Activated T-cell treated with anti-CD3 and anti-CD28 coated beads, Interleukin-2, amount 50 U/mL, for 72 hours (primary cell): ENCODE measurements around the gene NUMBL. TPM values are rescaled to one million over a fixed set of nuclear protein-coding genes. Genes with fewer than 3 reads are reported as not detected.
"Not testable (repeated sequence)": the region's sequence is repeated elsewhere in the genome, so short reads cannot be mapped to it uniquely, and the experiment has no call there.

ENCODE experiments used
- ATAC-seq, 2 donors: fragments of 150-1000 bp; cut with Tn5 transposase; replicated peaks in 1 of 2; 2 replicates each; pipeline ENCODE4 v1.10.0; 2021; ENCODE audit warnings: moderate library complexity in 2 of 2, mild to moderate bottlenecking in 1 of 2
- DNase-seq, 2 donors: peaks; one replicate each; pipeline ENCODE4 v3.0.0; 2021 to 2022; ENCODE audit warnings: mixed read lengths in 1 of 2
- H3K27ac Mint-ChIP-seq: one replicate; pipeline ENCODE4 v1.8.0; 2022; ENCODE audit warnings: mild to moderate bottlenecking, moderate library complexity, mixed read lengths
- H3K27me3 Mint-ChIP-seq: one replicate; pipeline ENCODE4 v1.8.0; 2022; ENCODE audit warnings: low read depth, mixed read lengths
- H3K36me3 Mint-ChIP-seq, 2 donors: one replicate each; pipeline ENCODE4 v1.8.0; 2022; ENCODE audit warnings: mixed read lengths in 2 of 2, mild to moderate bottlenecking in 1 of 2; ENCODE audit not compliant: insufficient read depth in 2 of 2
- H3K4me1 Mint-ChIP-seq: one replicate; pipeline ENCODE4 v1.8.0; 2022; ENCODE audit warnings: low read depth, mixed read lengths
- H3K4me3 Mint-ChIP-seq, 2 donors: one replicate each; pipeline ENCODE4 v1.8.0; 2022; ENCODE audit warnings: mild to moderate bottlenecking in 2 of 2, mixed read lengths in 2 of 2, moderate library complexity in 2 of 2
- H3K9me3 Mint-ChIP-seq, 2 donors: one replicate each; pipeline ENCODE4 v1.8.0; 2022; ENCODE audit warnings: mixed read lengths in 2 of 2
- total RNA-seq, 2 donors: library from RNA; stranded (reverse); gene quantifications; one replicate each; pipeline ENCODE4 v1.2.3, GENCODE V29; 2022

The NUMBL gene
- total RNA-seq, 2 donors from 2014 or later = 16.1 to 18.6 TPM

DNA sequence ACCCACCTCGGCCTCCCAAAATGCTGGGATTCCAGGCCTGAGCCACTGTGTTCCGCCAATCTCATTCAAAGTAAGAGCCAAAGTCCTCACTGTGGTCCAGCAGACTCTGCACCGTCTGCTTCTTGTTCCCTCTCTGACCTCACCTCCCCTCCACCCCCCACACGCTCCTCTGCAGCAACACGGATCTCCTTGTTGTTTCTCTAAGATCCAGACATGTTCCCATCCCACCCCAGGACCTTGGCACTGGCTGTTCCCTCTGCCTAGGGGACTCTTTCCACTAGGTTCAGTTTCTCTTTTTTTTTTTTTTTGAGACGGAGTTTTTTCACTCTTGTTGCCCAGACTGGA lies 50.8 kb downstream of the NUMBL start:
- ATAC-seq (no peak), DNase-seq (no peak)
- no peak overlapping the region for H3K4me3 Mint-ChIP-seq
- H3K27ac Mint-ChIP-seq = no peak overlapping the region
- H3K9me3 Mint-ChIP-seq = no peaks in the 10 kb centered on the region
- H3K4me1 Mint-ChIP-seq = peaks cover 9% of the 10 kb centered on the region
- no peaks in the 10 kb centered on the region for H3K36me3 Mint-ChIP-seq
- H3K27me3 Mint-ChIP-seq = peaks cover 8% of the 10 kb centered on the region

DNA sequence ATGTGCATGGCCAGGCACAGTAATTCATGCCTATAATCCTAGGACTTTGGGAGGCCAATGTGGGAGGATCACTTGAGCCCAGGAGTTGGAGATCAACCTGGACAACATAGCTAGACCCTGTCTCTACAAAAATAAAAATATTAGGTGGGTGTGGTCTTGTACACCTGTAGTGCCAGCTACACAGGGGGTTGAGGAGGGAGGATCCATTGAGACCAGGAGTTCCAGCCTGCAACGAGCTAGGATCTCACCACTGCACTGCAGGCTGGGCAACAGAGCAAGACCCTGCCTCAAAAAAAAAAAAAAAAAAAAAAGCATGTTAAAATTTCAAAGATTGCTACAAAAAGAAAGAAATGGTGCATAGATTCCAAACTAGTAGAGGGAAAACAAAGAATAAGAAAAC lies 52.1 kb downstream of the NUMBL start:
- H3K27ac Mint-ChIP-seq = no peak overlapping the region
- ATAC-seq = no peak

DNA sequence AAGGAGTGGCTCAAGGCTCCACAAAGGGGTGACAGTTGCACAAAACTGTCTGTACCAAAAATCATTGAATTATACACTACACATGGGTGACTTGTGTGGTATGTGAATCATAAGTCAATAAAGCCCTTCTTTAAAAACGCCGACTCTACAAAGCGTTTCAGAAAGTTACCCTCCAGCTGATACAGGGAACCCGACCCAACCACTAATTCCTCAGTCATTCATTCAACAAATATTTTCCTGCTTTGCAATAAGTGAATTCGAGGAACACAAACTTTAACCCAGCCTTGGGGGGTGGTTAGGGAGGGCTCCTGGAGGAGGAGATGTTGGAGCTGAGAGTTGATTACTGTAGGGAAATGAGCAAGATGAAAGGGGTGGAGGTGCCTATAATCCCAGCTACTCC lies 57.2 kb downstream of the NUMBL start:
- H3K9me3 Mint-ChIP-seq = no peaks in the 10 kb centered on the region
- ATAC-seq = no peak
- peaks cover 11% of the 10 kb centered on the region for H3K27me3 Mint-ChIP-seq
- no peak for DNase-seq
- H3K36me3 Mint-ChIP-seq = peaks cover 3% of the 10 kb centered on the region in 2 donors
- H3K27ac Mint-ChIP-seq = no peak overlapping the region
- H3K4me3 Mint-ChIP-seq = no peak overlapping the region
- peaks cover 17% of the 10 kb centered on the region for H3K4me1 Mint-ChIP-seq

More for the DNA sequence above, 52.1 kb downstream of the NUMBL start:
- no peaks in the 10 kb centered on the region for H3K36me3 Mint-ChIP-seq
- no peak for DNase-seq
- H3K4me3 Mint-ChIP-seq = no peak overlapping the region
- H3K9me3 Mint-ChIP-seq = no peaks in the 10 kb centered on the region
- peaks cover 13% of the 10 kb centered on the region for H3K4me1 Mint-ChIP-seq
- peaks cover 11% of the 10 kb centered on the region for H3K27me3 Mint-ChIP-seq

DNA sequence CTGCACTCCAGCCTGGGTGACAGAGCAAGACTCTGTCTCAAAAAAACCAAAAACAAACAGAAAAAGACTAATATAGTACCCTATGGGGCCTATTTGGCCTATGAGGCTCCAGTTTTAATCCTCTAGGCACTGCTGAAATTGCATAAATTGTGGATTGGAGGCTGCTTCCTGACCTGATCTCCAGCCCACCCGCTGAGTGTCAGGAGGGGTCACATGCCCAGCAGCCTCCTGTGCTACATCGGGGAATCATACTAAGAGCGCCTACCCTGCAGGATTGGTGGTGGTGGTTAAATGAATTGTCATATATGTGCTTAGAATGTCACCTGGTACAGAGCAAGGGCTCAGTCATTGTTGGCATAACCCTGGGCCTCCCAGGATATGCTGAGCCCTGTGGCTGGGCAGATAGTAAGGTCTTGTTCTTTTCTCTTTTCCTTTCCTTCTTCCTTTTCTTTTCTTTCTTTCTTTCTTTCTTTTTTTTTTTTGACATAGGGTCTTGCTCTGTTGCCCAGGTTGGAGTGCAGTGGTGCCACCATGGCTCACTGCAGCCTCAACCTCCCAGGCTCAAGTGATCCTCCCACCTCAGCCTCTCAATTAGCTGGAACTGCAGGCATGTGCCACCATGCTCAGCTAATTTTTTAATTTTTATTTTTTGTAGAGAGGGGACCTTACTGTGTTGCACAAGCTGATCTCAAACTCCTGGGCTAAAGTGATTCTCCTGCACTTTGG lies 58.0 kb downstream of the NUMBL start:
- Mint-ChIP-seq H3K9me3 (no peaks in the 10 kb centered on the region), H3K27me3 (peaks cover 11% of the 10 kb centered on the region), H3K4me3 (no peak overlapping the region), H3K4me1 (peaks cover 17% of the 10 kb centered on the region), H3K27ac (peak overlapping the region; percentile 23), H3K36me3 (peaks cover 3% of the 10 kb centered on the region in 2 donors)
- DNase-seq (no peak), ATAC-seq (peak; percentile 41 to 43)

DNA sequence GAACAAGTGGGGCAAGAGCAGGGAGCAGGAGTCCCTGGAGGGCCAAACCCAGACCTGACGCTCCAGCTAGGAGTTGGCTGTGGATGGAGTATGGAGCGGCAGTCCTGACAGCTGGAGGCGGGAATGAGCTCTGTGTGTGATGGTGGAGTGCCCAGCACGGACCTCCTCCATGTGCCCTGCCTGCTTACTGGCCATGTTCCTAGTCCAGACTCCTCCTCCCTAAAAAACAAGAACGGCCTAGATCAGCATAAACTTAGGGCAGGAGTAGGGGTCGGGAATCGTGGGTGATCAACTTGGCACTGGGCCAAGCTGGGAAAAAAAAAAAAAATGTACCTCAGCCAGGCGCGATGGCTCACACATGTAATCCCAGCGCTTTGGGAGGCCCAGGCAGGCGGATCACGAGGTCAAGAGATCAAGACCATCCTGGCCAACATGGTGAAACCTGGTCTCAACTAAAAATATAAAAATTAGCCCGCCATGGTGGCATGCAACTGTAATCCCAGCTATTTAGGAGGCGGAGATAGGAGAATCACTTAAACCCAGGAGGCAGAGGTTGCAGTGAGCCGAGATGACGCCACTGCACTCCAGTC lies 59.8 kb downstream of the NUMBL start:
- ATAC-seq = no peak
- H3K27me3 Mint-ChIP-seq = peaks cover 10% of the 10 kb centered on the region
- H3K9me3 Mint-ChIP-seq = no peaks in the 10 kb centered on the region
- H3K27ac Mint-ChIP-seq = no peak overlapping the region
- peaks cover 4 to 12% of the 10 kb centered on the region in 2 donors for H3K36me3 Mint-ChIP-seq
- H3K4me3 Mint-ChIP-seq = no peak overlapping the region
- no peak for DNase-seq
- H3K4me1 Mint-ChIP-seq = peaks cover 17% of the 10 kb centered on the region

DNA sequence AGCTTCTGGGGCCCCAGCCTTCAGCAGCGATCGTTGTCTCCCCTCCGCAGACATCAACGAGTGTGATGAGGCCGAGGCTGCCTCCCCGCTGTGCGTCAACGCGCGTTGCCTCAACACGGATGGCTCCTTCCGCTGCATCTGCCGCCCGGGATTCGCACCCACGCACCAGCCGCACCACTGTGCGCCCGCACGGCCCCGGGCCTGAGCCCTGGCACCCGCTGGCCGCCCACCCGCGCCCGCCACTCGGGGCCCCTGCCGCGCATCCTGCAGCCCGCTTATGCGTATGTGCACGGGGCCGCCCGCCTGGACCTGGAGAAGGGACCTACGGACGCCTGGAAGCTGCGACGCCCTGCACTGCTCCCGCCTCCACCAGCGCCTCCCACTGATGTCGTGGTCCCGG lies 61.1 kb downstream of the NUMBL start:
- Mint-ChIP-seq H3K9me3 (no peaks in the 10 kb centered on the region), H3K36me3 (peaks cover 9 to 18% of the 10 kb centered on the region in 2 donors), H3K4me3 (no peak overlapping the region), H3K27ac (no peak overlapping the region), H3K4me1 (peaks cover 17% of the 10 kb centered on the region), H3K27me3 (peaks cover 1% of the 10 kb centered on the region)
- DNase-seq (no peak), ATAC-seq (no peak)

DNA sequence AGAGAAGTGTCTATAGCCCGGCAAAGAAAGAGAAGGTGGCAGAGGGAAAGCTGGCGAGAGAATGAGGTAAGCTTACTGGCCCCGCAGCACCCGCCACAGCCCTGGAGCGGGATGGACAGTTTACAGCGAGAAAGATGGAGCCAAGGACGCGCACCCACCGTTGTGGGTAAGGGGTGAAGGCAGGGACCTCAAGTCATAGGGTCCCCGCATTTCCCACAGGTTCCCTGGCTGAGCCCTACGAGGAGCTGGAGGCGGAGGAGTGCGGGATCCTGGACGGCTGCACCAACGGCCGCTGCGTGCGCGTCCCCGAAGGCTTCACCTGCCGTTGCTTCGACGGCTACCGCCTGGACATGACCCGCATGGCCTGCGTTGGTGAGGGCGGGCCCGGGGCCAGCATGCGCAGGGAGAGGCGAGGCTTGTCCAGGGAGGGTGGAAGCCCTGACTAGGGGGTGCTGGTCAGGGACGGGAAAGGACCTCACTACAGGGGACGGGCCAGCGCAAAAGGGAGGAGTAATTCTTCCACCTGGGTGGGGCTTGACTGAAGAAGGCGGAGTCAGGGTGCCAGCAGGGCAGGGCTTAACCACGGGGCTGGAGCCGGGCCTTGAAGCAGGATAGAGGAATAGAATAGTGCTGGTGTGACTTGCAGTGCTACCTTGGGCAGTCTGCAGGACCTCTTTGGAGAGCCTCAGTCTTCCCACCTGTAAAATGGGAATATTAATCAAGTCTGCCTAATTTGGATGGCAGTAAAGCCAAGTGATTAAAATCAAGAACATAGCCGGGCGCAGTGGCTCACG lies 62.8 kb downstream of the NUMBL start:
- H3K4me1 Mint-ChIP-seq = peaks cover 15% of the 10 kb centered on the region
- H3K9me3 Mint-ChIP-seq = no peaks in the 10 kb centered on the region
- H3K4me3 Mint-ChIP-seq = no peak overlapping the region
- DNase-seq (no peak), ATAC-seq (no peak)
- peaks cover 11 to 20% of the 10 kb centered on the region in 2 donors for H3K36me3 Mint-ChIP-seq
- H3K27ac Mint-ChIP-seq = no peak overlapping the region
- H3K27me3 Mint-ChIP-seq = no peaks in the 10 kb centered on the region

DNA sequence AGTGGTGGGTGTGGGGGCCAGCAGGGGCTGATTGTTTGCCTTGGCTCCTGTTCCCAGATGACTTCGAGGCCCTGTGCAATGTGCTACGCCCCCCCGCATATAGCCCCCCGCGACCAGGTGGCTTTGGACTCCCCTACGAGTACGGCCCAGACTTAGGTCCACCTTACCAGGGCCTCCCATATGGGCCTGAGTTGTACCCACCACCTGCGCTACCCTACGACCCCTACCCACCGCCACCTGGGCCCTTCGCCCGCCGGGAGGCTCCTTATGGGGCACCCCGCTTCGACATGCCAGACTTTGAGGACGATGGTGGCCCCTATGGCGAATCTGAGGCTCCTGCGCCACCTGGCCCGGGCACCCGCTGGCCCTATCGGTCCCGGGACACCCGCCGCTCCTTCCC lies 63.5 kb downstream of the NUMBL start:
- Mint-ChIP-seq H3K27ac (no peak overlapping the region), H3K27me3 (no peaks in the 10 kb centered on the region), H3K36me3 (peaks cover 12 to 20% of the 10 kb centered on the region in 2 donors), H3K9me3 (no peaks in the 10 kb centered on the region), H3K4me3 (no peak overlapping the region), H3K4me1 (peaks cover 15% of the 10 kb centered on the region)
- no peak for ATAC-seq
- no peak for DNase-seq

DNA sequence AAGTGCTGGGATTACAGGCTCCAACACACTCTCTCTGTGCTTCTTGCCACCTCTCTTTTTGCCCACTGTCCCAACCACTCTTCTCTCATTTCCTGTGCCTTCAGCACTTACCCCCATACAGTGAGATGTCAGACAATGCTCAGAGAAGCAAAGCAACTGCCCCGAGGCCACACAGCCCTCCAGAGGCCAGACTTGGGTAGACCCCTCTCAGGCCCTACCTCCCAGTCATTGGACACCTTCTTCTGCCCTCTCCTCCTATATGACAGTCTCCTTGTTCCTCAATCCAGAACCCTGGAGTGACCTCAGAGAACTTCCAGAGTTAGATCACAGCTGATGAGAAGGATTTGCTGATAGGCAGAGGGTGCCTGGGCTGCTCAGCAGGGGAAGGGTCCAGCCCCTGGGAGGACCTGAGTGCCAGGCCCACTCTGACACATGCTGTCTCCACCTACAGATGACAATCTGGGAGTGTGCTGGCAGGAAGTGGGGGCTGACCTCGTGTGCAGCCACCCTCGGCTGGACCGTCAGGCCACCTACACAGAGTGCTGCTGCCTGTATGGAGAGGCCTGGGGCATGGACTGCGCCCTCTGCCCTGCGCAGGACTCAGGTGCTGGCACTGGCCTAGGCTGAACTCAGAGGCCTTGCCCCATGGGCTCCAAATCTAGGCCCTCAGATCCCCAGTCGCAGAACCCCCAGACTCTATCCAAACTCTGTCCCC lies 64.9 kb downstream of the NUMBL start:
- no peaks in the 10 kb centered on the region for H3K27me3 Mint-ChIP-seq
- H3K27ac Mint-ChIP-seq = no peak overlapping the region
- no peaks in the 10 kb centered on the region for H3K9me3 Mint-ChIP-seq
- H3K36me3 Mint-ChIP-seq = peaks cover 14 to 25% of the 10 kb centered on the region in 2 donors
- peaks cover 13% of the 10 kb centered on the region for H3K4me1 Mint-ChIP-seq
- ATAC-seq (no peak), DNase-seq (no peak)
- no peak overlapping the region for H3K4me3 Mint-ChIP-seq

DNA sequence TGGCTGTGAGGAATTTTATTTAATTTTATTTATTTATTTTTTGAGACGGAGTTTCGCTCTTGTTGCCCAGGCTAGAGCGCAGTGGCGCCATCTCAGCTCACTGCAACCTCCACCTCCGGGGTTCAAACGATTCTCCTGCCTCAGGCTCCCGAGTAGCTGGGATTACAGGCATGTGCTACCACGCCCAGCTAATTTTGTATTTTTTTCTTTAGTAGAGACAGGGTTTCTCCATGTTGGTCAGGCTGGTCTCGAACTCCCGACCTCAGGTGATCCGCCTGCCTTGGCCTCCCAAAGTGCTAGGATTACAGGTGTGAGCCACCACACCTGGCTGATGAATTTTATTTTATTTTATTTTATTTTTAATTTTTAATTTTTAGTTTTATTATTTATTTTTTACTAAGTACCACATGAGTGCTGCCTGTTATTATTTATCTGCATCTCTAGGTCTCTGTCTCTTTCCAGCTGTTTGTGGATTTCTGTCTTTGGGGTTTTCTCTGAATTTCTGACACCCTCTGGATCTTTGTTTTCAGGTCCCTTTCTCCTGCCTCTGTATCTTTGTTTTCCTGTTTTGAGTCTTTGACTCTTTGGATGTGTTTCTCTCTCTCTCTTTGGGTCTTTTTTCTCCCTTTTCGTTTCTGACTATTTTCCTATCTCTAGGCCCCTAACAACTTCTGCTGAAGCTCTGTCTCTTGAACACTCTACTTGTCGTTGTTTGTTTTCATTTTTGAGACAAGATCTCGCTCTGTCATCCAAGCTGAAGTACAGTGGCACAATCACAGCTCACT lies 65.9 kb downstream of the NUMBL start:
- H3K27me3 Mint-ChIP-seq, H3K9me3 Mint-ChIP-seq, H3K4me1 Mint-ChIP-seq, H3K4me3 Mint-ChIP-seq, ATAC-seq, DNase-seq: not testable (repeated sequence)
- Mint-ChIP-seq H3K36me3 (peaks cover 15 to 26% of the 10 kb centered on the region in 2 donors), H3K27ac (peak overlapping the region; percentile 43)

DNA sequence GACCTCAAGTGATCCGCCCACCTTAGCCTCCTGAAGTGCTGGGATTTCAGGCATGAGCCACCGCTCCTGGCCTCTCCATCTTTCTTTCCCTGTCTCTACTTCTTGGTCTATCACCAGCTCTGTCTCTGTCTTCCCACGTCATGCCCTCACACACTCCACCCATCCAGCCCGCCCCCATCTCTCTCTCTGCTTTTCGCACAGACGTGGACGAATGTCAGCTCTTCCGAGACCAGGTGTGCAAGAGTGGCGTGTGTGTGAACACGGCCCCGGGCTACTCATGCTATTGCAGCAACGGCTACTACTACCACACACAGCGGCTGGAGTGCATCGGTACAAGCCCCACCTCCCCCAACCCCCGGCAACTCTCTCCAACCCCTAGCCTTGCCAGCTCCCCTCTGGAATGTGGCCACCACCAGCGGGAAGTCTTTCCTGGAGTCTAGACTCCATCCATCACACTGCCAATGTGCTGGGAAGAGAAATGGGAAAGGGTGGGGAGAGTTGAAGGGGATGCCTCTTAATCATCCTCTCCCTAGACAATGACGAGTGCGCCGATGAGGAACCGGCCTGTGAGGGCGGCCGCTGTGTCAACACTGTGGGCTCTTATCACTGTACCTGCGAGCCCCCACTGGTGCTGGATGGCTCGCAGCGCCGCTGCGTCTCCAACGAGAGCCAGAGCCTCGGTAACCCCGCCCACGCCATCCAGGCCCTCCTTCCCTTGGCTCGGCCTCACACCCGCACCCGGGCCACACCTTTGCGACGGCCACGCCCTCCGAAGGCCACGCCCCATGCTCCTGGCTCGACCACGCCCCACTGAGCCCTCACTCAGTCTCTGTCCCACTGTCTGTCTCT lies 66.8 kb downstream of the NUMBL start:
- no peak overlapping the region for H3K27ac Mint-ChIP-seq
- peaks cover 18% of the 10 kb centered on the region for H3K4me1 Mint-ChIP-seq
- ATAC-seq (peak in 1 of 2 donors; percentile 37), DNase-seq (no peak)
- peaks cover 16 to 27% of the 10 kb centered on the region in 2 donors for H3K36me3 Mint-ChIP-seq
- H3K4me3 Mint-ChIP-seq = no peak overlapping the region
- H3K9me3 Mint-ChIP-seq = no peaks in the 10 kb centered on the region
- no peaks in the 10 kb centered on the region for H3K27me3 Mint-ChIP-seq

DNA sequence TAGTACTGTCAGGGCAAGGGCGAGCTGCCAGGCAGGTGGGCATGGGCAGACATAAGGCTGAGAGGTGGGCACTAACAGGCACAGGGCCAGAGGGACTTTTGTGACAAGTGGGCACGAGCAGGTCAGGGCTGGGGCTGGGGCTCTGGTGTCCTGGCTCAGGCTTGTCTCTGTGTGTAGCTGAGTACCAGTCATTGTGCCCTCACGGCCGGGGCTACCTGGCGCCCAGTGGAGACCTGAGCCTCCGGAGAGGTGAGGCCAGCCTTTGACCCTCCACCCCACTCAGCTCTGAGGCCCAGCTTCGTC lies 67.7 kb downstream of the NUMBL start:
- no peak for DNase-seq
- Mint-ChIP-seq H3K4me1 (peaks cover 18% of the 10 kb centered on the region), H3K4me3 (no peak overlapping the region), H3K27ac (no peak overlapping the region), H3K36me3 (peaks cover 16 to 27% of the 10 kb centered on the region in 2 donors), H3K9me3 (no peaks in the 10 kb centered on the region), H3K27me3 (no peaks in the 10 kb centered on the region)
- no peak for ATAC-seq
